ENCODE measurements around the gene CDH10.

Gene CDH10

DNA sequence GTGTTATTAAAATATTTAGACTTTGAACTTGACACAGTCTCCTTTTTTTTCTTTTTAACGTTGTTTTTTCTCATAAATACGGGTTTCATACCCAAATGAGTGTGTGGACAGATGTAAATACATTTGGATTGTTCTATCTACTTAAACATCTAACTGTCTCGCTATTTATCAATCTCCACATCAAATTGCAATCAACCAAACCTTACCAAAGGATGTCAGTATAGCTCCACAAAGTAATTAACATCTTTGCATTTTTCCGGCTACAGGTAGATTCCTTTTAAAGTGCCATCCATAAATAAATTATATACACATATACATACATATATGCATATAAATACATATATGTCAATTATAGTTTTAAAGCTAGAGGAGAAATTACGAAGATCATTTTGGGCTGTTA, 705 bp upstream of the CDH10 start:
- TF ChIP-seq GABPA (IDR thresholded peaks at IDR 0.05; ENCODE audit: low read depth) (no peak), POLR2AphosphoS5 (IDR thresholded peaks at IDR 0.05; ENCODE audit: low read depth) (no peak), SPI1 (IDR thresholded peaks at IDR 0.05; ENCODE audit: borderline replicate concordance, low read depth) (no peak)
- TF ChIP-seq, protein P1, sequence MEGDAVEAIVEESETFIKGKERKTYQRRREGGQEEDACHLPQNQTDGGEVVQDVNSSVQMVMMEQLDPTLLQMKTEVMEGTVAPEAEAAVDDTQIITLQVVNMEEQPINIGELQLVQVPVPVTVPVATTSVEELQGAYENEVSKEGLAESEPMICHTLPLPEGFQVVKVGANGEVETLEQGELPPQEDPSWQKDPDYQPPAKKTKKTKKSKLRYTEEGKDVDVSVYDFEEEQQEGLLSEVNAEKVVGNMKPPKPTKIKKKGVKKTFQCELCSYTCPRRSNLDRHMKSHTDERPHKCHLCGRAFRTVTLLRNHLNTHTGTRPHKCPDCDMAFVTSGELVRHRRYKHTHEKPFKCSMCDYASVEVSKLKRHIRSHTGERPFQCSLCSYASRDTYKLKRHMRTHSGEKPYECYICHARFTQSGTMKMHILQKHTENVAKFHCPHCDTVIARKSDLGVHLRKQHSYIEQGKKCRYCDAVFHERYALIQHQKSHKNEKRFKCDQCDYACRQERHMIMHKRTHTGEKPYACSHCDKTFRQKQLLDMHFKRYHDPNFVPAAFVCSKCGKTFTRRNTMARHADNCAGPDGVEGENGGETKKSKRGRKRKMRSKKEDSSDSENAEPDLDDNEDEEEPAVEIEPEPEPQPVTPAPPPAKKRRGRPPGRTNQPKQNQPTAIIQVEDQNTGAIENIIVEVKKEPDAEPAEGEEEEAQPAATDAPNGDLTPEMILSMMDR (IDR thresholded peaks at IDR 0.05; ENCODE audit: insufficient read depth, low read length), result no peak
- TF ChIP-seq, protein P2, sequence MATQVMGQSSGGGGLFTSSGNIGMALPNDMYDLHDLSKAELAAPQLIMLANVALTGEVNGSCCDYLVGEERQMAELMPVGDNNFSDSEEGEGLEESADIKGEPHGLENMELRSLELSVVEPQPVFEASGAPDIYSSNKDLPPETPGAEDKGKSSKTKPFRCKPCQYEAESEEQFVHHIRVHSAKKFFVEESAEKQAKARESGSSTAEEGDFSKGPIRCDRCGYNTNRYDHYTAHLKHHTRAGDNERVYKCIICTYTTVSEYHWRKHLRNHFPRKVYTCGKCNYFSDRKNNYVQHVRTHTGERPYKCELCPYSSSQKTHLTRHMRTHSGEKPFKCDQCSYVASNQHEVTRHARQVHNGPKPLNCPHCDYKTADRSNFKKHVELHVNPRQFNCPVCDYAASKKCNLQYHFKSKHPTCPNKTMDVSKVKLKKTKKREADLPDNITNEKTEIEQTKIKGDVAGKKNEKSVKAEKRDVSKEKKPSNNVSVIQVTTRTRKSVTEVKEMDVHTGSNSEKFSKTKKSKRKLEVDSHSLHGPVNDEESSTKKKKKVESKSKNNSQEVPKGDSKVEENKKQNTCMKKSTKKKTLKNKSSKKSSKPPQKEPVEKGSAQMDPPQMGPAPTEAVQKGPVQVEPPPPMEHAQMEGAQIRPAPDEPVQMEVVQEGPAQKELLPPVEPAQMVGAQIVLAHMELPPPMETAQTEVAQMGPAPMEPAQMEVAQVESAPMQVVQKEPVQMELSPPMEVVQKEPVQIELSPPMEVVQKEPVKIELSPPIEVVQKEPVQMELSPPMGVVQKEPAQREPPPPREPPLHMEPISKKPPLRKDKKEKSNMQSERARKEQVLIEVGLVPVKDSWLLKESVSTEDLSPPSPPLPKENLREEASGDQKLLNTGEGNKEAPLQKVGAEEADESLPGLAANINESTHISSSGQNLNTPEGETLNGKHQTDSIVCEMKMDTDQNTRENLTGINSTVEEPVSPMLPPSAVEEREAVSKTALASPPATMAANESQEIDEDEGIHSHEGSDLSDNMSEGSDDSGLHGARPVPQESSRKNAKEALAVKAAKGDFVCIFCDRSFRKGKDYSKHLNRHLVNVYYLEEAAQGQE (IDR thresholded peaks at IDR 0.05; ENCODE audit: insufficient replicate concordance, low read depth), result no peak
- Histone ChIP-seq H3K27ac (replicated peaks) (no peak overlapping the region), H3K27me3 (ENCODE audit: insufficient read depth, poor library complexity, severe bottlenecking) (no peaks in the 10 kb centered on the region), H3K4me3 (replicated peaks; ENCODE audit: insufficient read depth, low read length) (no peak overlapping the region)
- no peak for DNase-seq (ENCODE audit: low read depth in 1 of 2, low spot score in 1 of 2)

GRCh38 chr5:24643880-24644279, 898 bp downstream of the CDH10 start:
- no peaks in the 10 kb centered on the region for H3K27me3 ChIP-seq (ENCODE audit: insufficient read depth, poor library complexity, severe bottlenecking)
- no peak overlapping the region for H3K27ac ChIP-seq (replicated peaks)
- TF ChIP-seq, protein P1 (IDR thresholded peaks at IDR 0.05; ENCODE audit: insufficient read depth, low read length), result no peak
- TF ChIP-seq, protein P2 (IDR thresholded peaks at IDR 0.05; ENCODE audit: insufficient replicate concordance, low read depth), result no peak
- TF ChIP-seq GABPA (IDR thresholded peaks at IDR 0.05; ENCODE audit: low read depth), result no peak
- TF ChIP-seq SPI1 (IDR thresholded peaks at IDR 0.05; ENCODE audit: borderline replicate concordance, low read depth), result no peak
- no peak for TF ChIP-seq POLR2AphosphoS5 (IDR thresholded peaks at IDR 0.05; ENCODE audit: low read depth)
- no peak overlapping the region for H3K4me3 ChIP-seq (replicated peaks; ENCODE audit: insufficient read depth, low read length)
- no peak for DNase-seq (ENCODE audit: low read depth in 1 of 2, low spot score in 1 of 2)

GRCh38 chr5:24643156-24643555, 1.6 kb downstream of the CDH10 start:
- H3K27me3 ChIP-seq (ENCODE audit: insufficient read depth, poor library complexity, severe bottlenecking), result no peaks in the 10 kb centered on the region
- DNase-seq (ENCODE audit: low read depth in 1 of 2, low spot score in 1 of 2), result no peak
- H3K27ac ChIP-seq (replicated peaks), result no peak overlapping the region
- TF ChIP-seq, protein P1 (IDR thresholded peaks at IDR 0.05; ENCODE audit: insufficient read depth, low read length), result no peak
- TF ChIP-seq SPI1 (IDR thresholded peaks at IDR 0.05; ENCODE audit: borderline replicate concordance, low read depth) (no peak), POLR2AphosphoS5 (IDR thresholded peaks at IDR 0.05; ENCODE audit: low read depth) (no peak), GABPA (IDR thresholded peaks at IDR 0.05; ENCODE audit: low read depth) (no peak)
- TF ChIP-seq, protein P2 (IDR thresholded peaks at IDR 0.05; ENCODE audit: insufficient replicate concordance, low read depth), result no peak
- no peak overlapping the region for H3K4me3 ChIP-seq (replicated peaks; ENCODE audit: insufficient read depth, low read length)

Measured in HL-60 (cell line).